Glutamatergic neuron (in vitro differentiated cells): ENCODE data around the gene DUS1L. TPM values are rescaled to one million over a fixed set of nuclear protein-coding genes. Genes with fewer than 3 reads are reported as not detected.
A peak's percentile ranks its signal among the peaks of the same experiment; 100 is the strongest.

ENCODE experiments used
- DNase-seq: peaks from one replicate; pipeline ENCODE4 v3.0.0; 2022
- H3K27ac Mint-ChIP-seq: one replicate; pipeline ENCODE4 v1.8.0; 2020; ENCODE audit warnings: mild to moderate bottlenecking, mixed read lengths, inconsistent platforms; ENCODE audit not compliant: unreplicated experiment
- H3K27me3 Mint-ChIP-seq: one replicate; pipeline ENCODE4 v1.8.0; 2020; ENCODE audit warnings: mild to moderate bottlenecking, moderate library complexity, mixed read lengths, inconsistent platforms; ENCODE audit not compliant: unreplicated experiment
- H3K36me3 Mint-ChIP-seq: one replicate; pipeline ENCODE4 v1.8.0; 2020; ENCODE audit warnings: mild to moderate bottlenecking, mixed read lengths, inconsistent platforms; ENCODE audit not compliant: unreplicated experiment
- H3K4me1 Mint-ChIP-seq: one replicate; pipeline ENCODE4 v1.8.0; 2020; ENCODE audit warnings: mild to moderate bottlenecking, low read depth, mixed read lengths, inconsistent platforms; ENCODE audit not compliant: unreplicated experiment
- H3K4me3 Mint-ChIP-seq: one replicate; pipeline ENCODE4 v1.8.0; 2020; ENCODE audit warnings: mild to moderate bottlenecking, mixed read lengths, inconsistent platforms; ENCODE audit not compliant: unreplicated experiment
- H3K9me3 Mint-ChIP-seq: one replicate; pipeline ENCODE4 v1.8.0; 2020; ENCODE audit warnings: mild to moderate bottlenecking, moderate library complexity, mixed read lengths, inconsistent platforms; ENCODE audit not compliant: unreplicated experiment
- total RNA-seq: library from RNA; stranded (reverse); fragmentation: NEBNext Ultra II Directional; extraction: Animal tissue kit (Norgen Biotek cat#: 25700); gene quantifications from one replicate; pipeline ENCODE4 v1.2.1, GENCODE V29; 2021; ENCODE audit not compliant: unreplicated experiment
- TF ChIP-seq, protein P1 (sequence below): fragments of 200-600 bp; sonication (generic); IDR thresholded peaks from one replicate; pipeline ENCODE4 v1.5.0; 2021; ENCODE audit not compliant: partially characterized antibody, unreplicated experiment

DUS1L gene
- total RNA-seq, 1 donor from 2014 or later, result 122 TPM

- H3K27me3 Mint-ChIP-seq, result peaks cover 7% of the 10 kb centered on the region
- peaks cover 7% of the 10 kb centered on the region for H3K4me1 Mint-ChIP-seq
- H3K36me3 Mint-ChIP-seq, result no peaks in the 10 kb centered on the region
- peak; percentile 91 for DNase-seq
- TF ChIP-seq, protein P1, sequence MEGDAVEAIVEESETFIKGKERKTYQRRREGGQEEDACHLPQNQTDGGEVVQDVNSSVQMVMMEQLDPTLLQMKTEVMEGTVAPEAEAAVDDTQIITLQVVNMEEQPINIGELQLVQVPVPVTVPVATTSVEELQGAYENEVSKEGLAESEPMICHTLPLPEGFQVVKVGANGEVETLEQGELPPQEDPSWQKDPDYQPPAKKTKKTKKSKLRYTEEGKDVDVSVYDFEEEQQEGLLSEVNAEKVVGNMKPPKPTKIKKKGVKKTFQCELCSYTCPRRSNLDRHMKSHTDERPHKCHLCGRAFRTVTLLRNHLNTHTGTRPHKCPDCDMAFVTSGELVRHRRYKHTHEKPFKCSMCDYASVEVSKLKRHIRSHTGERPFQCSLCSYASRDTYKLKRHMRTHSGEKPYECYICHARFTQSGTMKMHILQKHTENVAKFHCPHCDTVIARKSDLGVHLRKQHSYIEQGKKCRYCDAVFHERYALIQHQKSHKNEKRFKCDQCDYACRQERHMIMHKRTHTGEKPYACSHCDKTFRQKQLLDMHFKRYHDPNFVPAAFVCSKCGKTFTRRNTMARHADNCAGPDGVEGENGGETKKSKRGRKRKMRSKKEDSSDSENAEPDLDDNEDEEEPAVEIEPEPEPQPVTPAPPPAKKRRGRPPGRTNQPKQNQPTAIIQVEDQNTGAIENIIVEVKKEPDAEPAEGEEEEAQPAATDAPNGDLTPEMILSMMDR, result peak; percentile 84
- H3K9me3 Mint-ChIP-seq, result peaks cover 3% of the 10 kb centered on the region
- no peak overlapping the region for H3K27ac Mint-ChIP-seq
- H3K4me3 Mint-ChIP-seq, result no peak overlapping the region
Measured at GRCh38 chr17:82019690-82020571, 45.7 kb downstream of the DUS1L start.

GRCh38 chr17:82018989-82019689 lies 46.5 kb downstream of the DUS1L start:
- no peak for DNase-seq
- H3K4me3 Mint-ChIP-seq, result no peak overlapping the region
- H3K4me1 Mint-ChIP-seq, result peaks cover 7% of the 10 kb centered on the region
- TF ChIP-seq, protein P1, result no peak
- no peak overlapping the region for H3K27ac Mint-ChIP-seq
- H3K27me3 Mint-ChIP-seq, result peaks cover 7% of the 10 kb centered on the region
- H3K36me3 Mint-ChIP-seq, result no peaks in the 10 kb centered on the region
- peaks cover 3% of the 10 kb centered on the region for H3K9me3 Mint-ChIP-seq

DNA sequence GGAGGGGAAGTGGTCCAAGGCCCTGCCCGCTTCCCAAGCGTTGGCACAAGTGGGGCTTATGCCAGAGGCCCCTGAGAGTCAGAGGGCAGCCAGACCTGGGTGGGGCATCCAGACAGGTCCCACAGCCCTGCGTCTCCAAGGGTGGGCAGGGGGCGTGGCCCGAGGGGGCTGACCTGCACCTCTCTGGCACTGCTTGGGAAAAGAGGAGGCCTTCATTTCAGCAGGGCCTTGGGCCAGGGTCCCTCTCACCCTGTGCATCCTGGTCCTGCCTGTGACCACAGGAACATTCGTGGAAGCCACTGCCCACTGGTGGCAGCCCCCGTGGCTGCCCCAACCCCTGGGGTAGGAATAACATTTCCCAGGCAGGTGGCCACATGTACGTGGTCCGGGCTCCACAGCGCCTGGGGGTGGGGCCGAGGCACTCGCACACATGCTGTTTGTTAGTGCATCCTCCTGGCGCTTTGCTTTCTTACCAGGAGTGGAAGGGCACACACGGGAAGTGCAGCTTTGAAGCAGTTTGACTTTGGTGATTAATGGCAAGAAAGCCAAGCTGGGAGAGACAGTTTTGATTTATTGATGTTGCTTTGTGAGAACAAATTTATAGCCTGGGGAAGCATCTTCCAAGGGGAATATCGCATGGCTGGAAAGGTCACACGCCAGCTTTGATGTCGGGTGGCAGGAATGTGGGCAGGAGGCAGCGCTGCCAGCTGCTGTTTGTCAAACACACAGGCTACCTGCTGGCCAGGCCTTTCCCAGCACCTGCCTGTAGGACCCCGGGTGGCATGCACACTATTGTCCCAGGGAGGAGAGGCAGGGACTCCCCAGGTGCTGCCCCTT lies 47.2 kb downstream of the DUS1L start:
- peak overlapping the region; percentile 66 for H3K27ac Mint-ChIP-seq

GRCh38 chr17:82017612-82018151 lies 47.9 kb downstream of the DUS1L start:
- no peak for DNase-seq
- H3K27ac Mint-ChIP-seq, result no peak overlapping the region
- H3K9me3 Mint-ChIP-seq, result peaks cover 3% of the 10 kb centered on the region
- no peaks in the 10 kb centered on the region for H3K36me3 Mint-ChIP-seq
- H3K27me3 Mint-ChIP-seq, result peaks cover 7% of the 10 kb centered on the region
- TF ChIP-seq, protein P1, result no peak
- H3K4me1 Mint-ChIP-seq, result peaks cover 7% of the 10 kb centered on the region
- H3K4me3 Mint-ChIP-seq, result no peak overlapping the region

More for the DNA sequence above, 47.2 kb downstream of the DUS1L start:
- TF ChIP-seq, protein P1, result no peak
- peaks cover 3% of the 10 kb centered on the region for H3K9me3 Mint-ChIP-seq
- no peak for DNase-seq
- peaks cover 7% of the 10 kb centered on the region for H3K4me1 Mint-ChIP-seq
- peak overlapping the region; percentile 19 for H3K4me3 Mint-ChIP-seq
- peaks cover 7% of the 10 kb centered on the region for H3K27me3 Mint-ChIP-seq
- H3K36me3 Mint-ChIP-seq, result no peaks in the 10 kb centered on the region
